BLaER1 treated with 17β-estradiol and CSF1 and Interleukin-3, amounts not matched to agents 10 nM and 100 nM (cell line): ENCODE measurements around the gene HOMER2.

ENCODE experiments used
- H3K27ac ChIP-seq, 11 experiments: shearing (Covaris generic); formaldehyde crosslinking; 2 replicates each; pipeline ENCODE4 v1.8.1; 2022
- H3K27me3 ChIP-seq, 11 experiments: shearing (Covaris generic); formaldehyde crosslinking; 2 replicates each; pipeline ENCODE4 v1.8.1; 2022
- H3K36me3 ChIP-seq, 11 experiments: shearing (Covaris generic); formaldehyde crosslinking; 2 replicates each; pipeline ENCODE4 v1.8.1; 2022
- H3K4me1 ChIP-seq, 10 experiments: shearing (Covaris generic); formaldehyde crosslinking; 2 replicates each; pipeline ENCODE4 v1.8.1; 2022
- H3K4me2 ChIP-seq, 11 experiments: shearing (Covaris generic); formaldehyde crosslinking; 2 replicates each; pipeline ENCODE4 v1.8.1; 2022
- H3K4me3 ChIP-seq, 10 experiments: shearing (Covaris generic); formaldehyde crosslinking; 2 replicates each; pipeline ENCODE4 v1.8.1; 2022
- H3K9ac ChIP-seq, 11 experiments: shearing (Covaris generic); formaldehyde crosslinking; 2 replicates each; pipeline ENCODE4 v1.8.1; 2022
- H3K9me3 ChIP-seq, 11 experiments: shearing (Covaris generic); formaldehyde crosslinking; replicated peaks in 1 of 11; 2 replicates each; pipeline ENCODE4 v1.8.1; 2022
- H4K20me1 ChIP-seq, 11 experiments: shearing (Covaris generic); formaldehyde crosslinking; 2 replicates each; pipeline ENCODE4 v1.8.1; 2022
- Cebpa-rat ChIP-seq, 11 experiments: shearing (Covaris generic); IDR thresholded peaks; 2 replicates each; pipeline ENCODE4 v1.8.1; 2022

The HOMER2 gene

GRCh38 chr15:82855286-82856100 is 97.0 kb downstream of the HOMER2 start:
- Histone ChIP-seq H3K36me3 (no peaks in the 10 kb centered on the region), H3K4me1 (peaks cover 36 to 61% (median 51%) of the 10 kb centered on the region in 10 experiments), H3K4me3 (no peak overlapping the region), H3K9ac (peak overlapping the region in 9 of 11 experiments; percentile 4 to 56 (median 21); a peak in 11 of 22 replicates), H3K27ac (peak overlapping the region; percentile 24 to 71 (median 52); a peak in 20 of 22 replicates), H4K20me1 (no peaks in the 10 kb centered on the region), H3K27me3 (no peaks in the 10 kb centered on the region), H3K4me2 (peak overlapping the region; percentile 49 to 85 (median 59)), H3K9me3 (0 out of 22 replicates have a peak, but pooled peaks cover 0 to 3% (median 0%) of the 10 kb centered on the region in 11 experiments)
- no peak for TF ChIP-seq Cebpa-rat (IDR thresholded peaks at IDR 0.05)

DNA sequence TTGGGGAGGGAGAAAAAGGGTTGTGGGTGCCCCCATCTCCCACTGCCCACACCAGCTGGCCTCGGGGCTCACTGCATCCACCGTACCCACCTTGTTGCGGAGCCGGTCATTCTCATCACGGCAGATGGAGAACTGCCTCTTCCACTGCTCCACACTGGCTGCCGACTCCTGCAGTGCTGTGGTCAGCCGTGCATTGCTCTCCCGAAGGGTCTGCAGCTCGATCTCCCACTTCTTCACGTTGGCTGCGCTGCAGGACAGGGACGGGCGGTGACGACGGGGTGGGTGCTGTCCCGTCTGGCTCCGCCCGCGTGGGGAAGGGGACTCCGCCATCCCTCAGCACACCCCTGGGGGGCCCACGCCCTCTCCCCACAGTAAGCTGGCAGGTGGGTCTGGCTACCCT is 98.0 kb downstream of the HOMER2 start:
- 0 out of 22 replicates have a peak, but pooled peaks cover 0 to 3% (median 0%) of the 10 kb centered on the region in 11 experiments for H3K9me3 ChIP-seq
- H4K20me1 ChIP-seq, result no peaks in the 10 kb centered on the region
- no peak overlapping the region for H3K9ac ChIP-seq
- H3K4me2 ChIP-seq, result peak overlapping the region in 3 of 11 experiments; percentile 3 to 74 (median 68); a peak in 4 of 22 replicates
- no peak overlapping the region for H3K27ac ChIP-seq
- TF ChIP-seq Cebpa-rat (IDR thresholded peaks at IDR 0.05), result no peak
- no peaks in the 10 kb centered on the region for H3K27me3 ChIP-seq
- no peaks in the 10 kb centered on the region for H3K36me3 ChIP-seq
- H3K4me3 ChIP-seq, result no peak overlapping the region
- H3K4me1 ChIP-seq, result peaks cover 46 to 71% (median 60%) of the 10 kb centered on the region in 10 experiments

- H3K27me3 ChIP-seq, result no peaks in the 10 kb centered on the region
- no peaks in the 10 kb centered on the region for H4K20me1 ChIP-seq
- peak overlapping the region; percentile 34 to 76 (median 69) for H3K4me2 ChIP-seq
- H3K9me3 ChIP-seq, result 0 out of 22 replicates have a peak, but pooled peaks cover 0 to 3% (median 0%) of the 10 kb centered on the region in 11 experiments
- no peak for TF ChIP-seq Cebpa-rat (IDR thresholded peaks at IDR 0.05)
- no peak overlapping the region for H3K4me3 ChIP-seq
- H3K9ac ChIP-seq, result peak overlapping the region in 3 of 11 experiments; percentile 20 to 36 (median 25); a peak in 3 of 22 replicates
- peak overlapping the region in 3 of 11 experiments; percentile 5 to 45 (median 44); a peak in 4 of 22 replicates for H3K27ac ChIP-seq
- H3K36me3 ChIP-seq, result no peaks in the 10 kb centered on the region
- H3K4me1 ChIP-seq, result peaks cover 50 to 86% (median 66%) of the 10 kb centered on the region in 10 experiments
These were observed 99.5 kb downstream of the HOMER2 start for GRCh38 chr15:82852941-82853561.

DNA sequence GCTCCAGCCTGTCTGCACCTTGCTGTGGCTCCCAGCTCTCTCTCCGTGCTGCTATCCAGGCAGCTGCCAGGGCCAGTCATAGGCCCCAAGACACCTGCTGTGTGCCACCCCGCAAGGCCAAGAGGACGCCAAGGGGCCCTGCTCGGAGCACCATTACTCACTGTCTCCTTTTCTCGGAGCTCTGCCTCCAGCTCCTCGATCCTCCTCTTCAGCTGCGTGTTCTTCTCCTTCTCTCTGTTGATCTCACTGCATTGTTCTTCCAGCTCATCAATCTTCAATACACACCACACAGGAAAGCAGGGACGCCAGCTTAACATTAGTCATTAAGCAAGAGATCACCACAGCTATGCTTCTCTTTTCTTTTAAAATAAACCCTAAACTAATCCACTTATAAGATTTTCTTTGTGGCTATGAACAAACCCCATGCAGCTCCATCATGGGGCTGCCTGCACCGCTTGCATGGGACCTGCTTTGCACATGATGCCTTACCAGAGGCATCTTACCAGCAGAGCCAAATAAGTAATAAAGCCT is 100.5 kb downstream of the HOMER2 start:
- H3K9me3 ChIP-seq, result 0 out of 22 replicates have a peak, but pooled peaks cover 0 to 3% (median 0%) of the 10 kb centered on the region in 11 experiments
- peak overlapping the region in 1 of 11 experiments; percentile 7; a peak in 1 of 22 replicates for H3K9ac ChIP-seq
- H3K36me3 ChIP-seq, result no peaks in the 10 kb centered on the region
- TF ChIP-seq Cebpa-rat (IDR thresholded peaks at IDR 0.05), result no peak
- H4K20me1 ChIP-seq, result no peaks in the 10 kb centered on the region
- peak overlapping the region in 1 of 11 experiments; percentile 44; a peak in 3 of 22 replicates for H3K27ac ChIP-seq
- H3K4me3 ChIP-seq, result no peak overlapping the region
- H3K27me3 ChIP-seq, result no peaks in the 10 kb centered on the region
- H3K4me1 ChIP-seq, result peaks cover 50 to 94% (median 71%) of the 10 kb centered on the region in 10 experiments
- peak overlapping the region in 10 of 11 experiments; percentile 34 to 76 (median 70); a peak in 19 of 22 replicates for H3K4me2 ChIP-seq

DNA sequence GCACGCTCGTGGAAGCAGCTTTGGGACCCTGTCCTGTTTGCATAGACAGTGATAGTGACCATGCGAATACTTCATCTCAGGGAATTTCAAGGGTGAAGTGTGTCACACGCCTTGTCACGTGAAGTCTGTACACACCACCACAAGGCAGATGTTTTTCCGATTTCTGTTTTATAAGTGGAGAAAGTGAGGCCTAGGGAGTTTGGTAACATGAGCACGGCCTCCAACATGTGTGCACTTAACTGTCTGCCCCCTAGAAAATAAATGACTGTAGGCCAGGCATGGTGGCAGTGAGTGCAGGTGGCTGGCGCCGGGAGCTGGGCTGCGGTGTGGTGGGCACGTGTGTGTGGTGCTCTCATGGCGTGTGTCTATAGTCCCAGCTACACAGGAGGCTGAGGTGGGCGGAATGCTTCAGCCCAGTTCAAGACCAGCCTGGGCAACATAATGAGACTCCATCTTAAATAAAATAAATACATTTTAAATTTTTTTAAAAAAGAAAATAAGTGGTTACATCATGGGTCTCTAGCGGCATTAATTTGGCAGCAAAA is 101.1 kb downstream of the HOMER2 start:
- Histone ChIP-seq H3K9ac (peak overlapping the region in 2 of 11 experiments; percentile 14 to 29; a peak in 3 of 22 replicates), H3K36me3 (no peaks in the 10 kb centered on the region), H3K4me2 (peak overlapping the region in 8 of 11 experiments; percentile 65 to 76 (median 69); a peak in 12 of 22 replicates), H3K4me3 (no peak overlapping the region), H3K27me3 (no peaks in the 10 kb centered on the region), H4K20me1 (no peaks in the 10 kb centered on the region), H3K4me1 (peaks cover 50 to 100% (median 74%) of the 10 kb centered on the region in 10 experiments), H3K9me3 (0 out of 22 replicates have a peak, but pooled peaks cover 0 to 3% (median 0%) of the 10 kb centered on the region in 11 experiments), H3K27ac (no peak overlapping the region)
- no peak for TF ChIP-seq Cebpa-rat (IDR thresholded peaks at IDR 0.05)

DNA sequence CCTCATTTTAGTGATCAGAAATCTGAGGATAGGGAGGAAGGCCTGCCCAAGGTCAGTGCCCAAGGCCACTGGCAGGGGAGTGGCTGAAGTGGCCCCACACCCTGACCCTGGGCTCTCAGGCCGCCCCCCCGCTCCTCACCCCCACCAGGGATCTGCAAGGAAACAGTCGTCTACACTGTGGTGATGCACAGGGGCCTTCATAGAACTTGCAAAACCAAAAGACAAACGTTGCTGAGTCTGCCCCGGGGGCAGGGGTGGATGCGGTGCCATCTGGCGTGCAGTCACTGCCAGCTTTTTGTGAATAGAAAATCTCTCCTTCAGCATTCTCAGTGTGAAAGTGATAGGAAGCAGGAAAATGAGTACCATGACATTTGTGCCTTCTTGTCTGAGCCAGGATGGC is 101.8 kb downstream of the HOMER2 start:
- Histone ChIP-seq H3K9me3 (0 out of 22 replicates have a peak, but pooled peaks cover 0 to 3% (median 0%) of the 10 kb centered on the region in 11 experiments), H3K4me1 (peaks cover 44 to 100% (median 73%) of the 10 kb centered on the region in 10 experiments), H3K27me3 (no peaks in the 10 kb centered on the region), H3K36me3 (no peaks in the 10 kb centered on the region), H3K9ac (peak overlapping the region in 3 of 11 experiments; percentile 14 to 57 (median 29); a peak in 4 of 22 replicates), H3K4me3 (no peak overlapping the region), H4K20me1 (no peaks in the 10 kb centered on the region), H3K4me2 (peak overlapping the region; percentile 40 to 74 (median 66)), H3K27ac (peak overlapping the region in 9 of 11 experiments; percentile 7 to 57 (median 36); a peak in 8 of 22 replicates)
- TF ChIP-seq Cebpa-rat (IDR thresholded peaks at IDR 0.05), result no peak

DNA sequence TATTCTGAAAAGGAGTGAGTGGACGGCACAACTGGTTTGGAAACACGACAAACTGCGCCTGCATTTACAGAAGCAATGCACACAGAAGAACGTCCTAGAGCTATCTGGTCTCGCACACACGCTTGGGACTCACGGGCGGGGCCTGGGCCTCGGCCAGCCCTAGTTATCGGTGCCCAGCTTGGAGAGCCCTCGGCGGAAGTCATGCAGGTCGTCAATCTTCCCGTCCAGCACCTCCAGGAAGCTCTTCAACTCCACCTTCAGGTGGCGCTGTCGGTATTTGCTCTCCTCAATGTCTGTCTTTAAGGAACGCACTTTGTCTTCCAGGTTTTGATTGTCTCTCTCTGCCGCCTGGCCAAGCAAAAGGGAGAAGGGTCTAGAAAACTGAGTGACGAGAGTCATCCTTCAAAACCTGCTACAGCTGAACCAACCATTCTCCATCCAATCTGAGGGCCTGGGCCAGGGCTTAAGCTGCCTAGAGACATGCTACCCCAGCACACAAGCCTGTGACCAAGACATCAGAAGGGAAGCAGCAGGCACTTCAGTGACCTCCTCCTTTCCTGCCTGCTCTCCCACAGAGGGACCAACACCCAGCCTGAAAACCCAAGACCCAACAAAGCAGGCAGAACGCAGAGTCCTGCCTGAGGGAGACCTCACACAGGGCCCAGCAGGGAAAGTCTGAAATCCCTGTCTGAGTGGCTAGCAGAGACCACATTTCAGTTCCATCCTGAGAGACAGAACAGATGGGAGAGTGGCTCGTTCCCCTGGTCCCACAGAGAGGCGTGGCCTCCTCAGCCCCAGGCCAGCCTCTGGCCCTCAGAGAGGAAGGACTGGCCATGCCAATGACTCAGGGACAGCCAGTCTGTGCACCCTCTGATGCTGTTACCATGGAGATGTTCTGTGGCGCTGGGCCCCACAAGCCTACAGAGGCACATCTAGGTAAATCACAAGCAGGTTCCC is 102.7 kb downstream of the HOMER2 start:
- H3K4me3 ChIP-seq, result no peak overlapping the region; a peak in 1 of 20 replicates
- peaks cover 45 to 100% (median 76%) of the 10 kb centered on the region in 10 experiments for H3K4me1 ChIP-seq
- peak overlapping the region in 8 of 11 experiments; percentile 9 to 57 (median 26); a peak in 10 of 22 replicates for H3K9ac ChIP-seq
- TF ChIP-seq Cebpa-rat (IDR thresholded peaks at IDR 0.05), result no peak
- H3K27me3 ChIP-seq, result no peaks in the 10 kb centered on the region
- peak overlapping the region in 10 of 11 experiments; percentile 24 to 57 (median 44); a peak in 17 of 22 replicates for H3K27ac ChIP-seq
- H4K20me1 ChIP-seq, result no peaks in the 10 kb centered on the region; a peak in 1 of 22 replicates
- peak overlapping the region; percentile 40 to 74 (median 66) for H3K4me2 ChIP-seq
- no peaks in the 10 kb centered on the region for H3K36me3 ChIP-seq
- 0 out of 22 replicates have a peak, but pooled peaks cover 0 to 3% (median 0%) of the 10 kb centered on the region in 11 experiments for H3K9me3 ChIP-seq
